Endodermal cell (in vitro differentiated cells): ENCODE measurements around the gene GGPS1. TPM values are rescaled to one million over a fixed set of nuclear protein-coding genes. Genes with fewer than 3 reads are reported as not detected.

Source experiments
- DNase-seq: peaks from one replicate; pipeline ENCODE4 v3.0.0-alpha.2; 2017
- H3K27ac ChIP-seq: 2 replicates; pipeline ENCODE4 v1.5.1; 2013; ENCODE audit warnings: mild to moderate bottlenecking, low read depth, low read length, moderate library complexity
- H3K27me3 ChIP-seq: 2 replicates; pipeline ENCODE4 v1.6.1; 2013; ENCODE audit warnings: mild to moderate bottlenecking, low read length, moderate library complexity; ENCODE audit not compliant: insufficient read depth, control insufficient read depth, poor library complexity, severe bottlenecking
- H3K36me3 ChIP-seq: 2 replicates; pipeline ENCODE4 v1.7.0; 2013; ENCODE audit warnings: mild to moderate bottlenecking, low read length, moderate library complexity; ENCODE audit not compliant: control insufficient read depth, insufficient read depth
- H3K4me1 ChIP-seq: one replicate; pipeline ENCODE4 v1.7.0; 2013; ENCODE audit warnings: low read length; ENCODE audit not compliant: control insufficient read depth, insufficient read depth
- H3K4me3 ChIP-seq: 2 replicates; pipeline ENCODE4 v1.5.1; 2013; ENCODE audit warnings: mild to moderate bottlenecking, low read length, moderate library complexity
- H3K9ac ChIP-seq: 2 replicates; pipeline ENCODE4 v1.6.1; 2013; ENCODE audit warnings: mild to moderate bottlenecking, low read length, moderate library complexity; ENCODE audit not compliant: poor library complexity, severe bottlenecking; ENCODE audit errors: extremely low read depth
- H3K9me3 ChIP-seq: 2 replicates; pipeline ENCODE4 v1.6.1; 2013; ENCODE audit warnings: mild to moderate bottlenecking, low read length, moderate library complexity; ENCODE audit not compliant: control insufficient read depth
- H3K27ac Mint-ChIP-seq: 2 replicates; pipeline ENCODE4 v1.8.0; 2020; ENCODE audit warnings: mixed read lengths
- H3K27me3 Mint-ChIP-seq: 2 replicates; pipeline ENCODE4 v1.8.0; 2021; ENCODE audit warnings: mild to moderate bottlenecking, mixed read lengths; ENCODE audit not compliant: insufficient read depth
- H3K36me3 Mint-ChIP-seq: 2 replicates; pipeline ENCODE4 v1.8.0; 2020; ENCODE audit warnings: low read depth, mixed read lengths
- H3K4me1 Mint-ChIP-seq: 2 replicates; pipeline ENCODE4 v1.8.0; 2020; ENCODE audit warnings: mixed read lengths
- H3K4me3 Mint-ChIP-seq: 2 replicates; pipeline ENCODE4 v1.8.0; 2020; ENCODE audit warnings: mild to moderate bottlenecking, moderate library complexity, mixed read lengths
- H3K9me3 Mint-ChIP-seq: 2 replicates; pipeline ENCODE4 v1.8.0; 2020; ENCODE audit warnings: mild to moderate bottlenecking, mixed read lengths
- CTCF ChIP-seq: fragments of 200-600 bp; sonication (generic); conservative IDR thresholded peaks from 2 replicates; pipeline ENCODE4 v1.5.0; 2021; ENCODE audit warnings: antibody characterized with exemption, mild to moderate bottlenecking
- WGBS, 2 experiments: methylation state at CpG; one replicate each; pipeline versions ENCODE4 v1.1.5 to v1.1.7; 2013; ENCODE audit warnings: missing lambda C conversion rate in 2 of 2, mixed read lengths in 1 of 2; ENCODE audit not compliant: insufficient coverage in 1 of 2, insufficient read length in 1 of 2; 5-methylcytosine and 5-hydroxymethylcytosine counted together
- total RNA-seq, 2 donors: library from RNA; stranded (reverse); fragmentation: NEBNext Ultra II Directional in 1 of 2; extraction: Animal tissue kit (Norgen Biotek cat#: 25700) in 1 of 2; gene quantifications; 2 replicates in 1 of 2; 3 replicates in 1 of 2; pipeline ENCODE4 v1.2.1, GENCODE V29; 2021

The GGPS1 gene
- total RNA-seq, 2 donors from 2014 or later = 56.3 to 64.6 TPM

GRCh38 chr1:235336903-235337302, 8.5 kb downstream of the GGPS1 start:
- Histone ChIP-seq H3K9me3 (no peaks in the 10 kb centered on the region), H3K4me3 (no peak overlapping the region), H3K27me3 (no peaks in the 10 kb centered on the region), H3K4me1 (no peaks in the 10 kb centered on the region), H3K36me3 (peaks cover 43% of the 10 kb centered on the region), H3K27ac (no peak overlapping the region), H3K9ac (no peak overlapping the region)
- Mint-ChIP-seq H3K27ac (no peak overlapping the region), H3K4me3 (no peak overlapping the region), H3K36me3 (peaks cover 41% of the 10 kb centered on the region), H3K27me3 (no peaks in the 10 kb centered on the region), H3K4me1 (peaks cover 3% of the 10 kb centered on the region), H3K9me3 (no peaks in the 10 kb centered on the region)
- TF ChIP-seq CTCF = no peak
- no peak for DNase-seq
- 89 to 97% methylated on average over 4 of the region's 4 CpGs for WGBS, 2 experiments

GRCh38 chr1:235339746-235340145, 11.4 kb downstream of the GGPS1 start:
- H3K27me3 Mint-ChIP-seq = no peaks in the 10 kb centered on the region
- H3K27ac Mint-ChIP-seq = peak overlapping the region; percentile 45
- TF ChIP-seq CTCF = no peak
- Histone ChIP-seq H3K4me3 (no peak overlapping the region), H3K27ac (no peak overlapping the region), H3K9ac (no peak overlapping the region), H3K27me3 (no peaks in the 10 kb centered on the region), H3K36me3 (peaks cover 63% of the 10 kb centered on the region), H3K4me1 (no peaks in the 10 kb centered on the region), H3K9me3 (no peaks in the 10 kb centered on the region)
- DNase-seq = no peak
- H3K4me3 Mint-ChIP-seq = no peak overlapping the region
- peaks cover 59% of the 10 kb centered on the region for H3K36me3 Mint-ChIP-seq
- no peaks in the 10 kb centered on the region for H3K4me1 Mint-ChIP-seq
- H3K9me3 Mint-ChIP-seq = peaks cover 2% of the 10 kb centered on the region
- 82 to 91% methylated on average over 5 to 7 of the region's 8 CpGs for WGBS, 2 experiments

GRCh38 chr1:235341334-235341733, 13.0 kb downstream of the GGPS1 start:
- WGBS, 2 experiments = 93 to 100% methylated on average over 1 of the region's 1 CpG
- no peak overlapping the region for H3K27ac ChIP-seq
- Mint-ChIP-seq H3K4me1 (no peaks in the 10 kb centered on the region), H3K36me3 (peaks cover 60% of the 10 kb centered on the region), H3K27ac (no peak overlapping the region), H3K9me3 (peaks cover 2% of the 10 kb centered on the region), H3K4me3 (no peak overlapping the region), H3K27me3 (no peaks in the 10 kb centered on the region)
- H3K36me3 ChIP-seq = peaks cover 53% of the 10 kb centered on the region
- H3K4me1 ChIP-seq = no peaks in the 10 kb centered on the region
- no peaks in the 10 kb centered on the region for H3K9me3 ChIP-seq
- H3K4me3 ChIP-seq = no peak overlapping the region
- no peak for TF ChIP-seq CTCF
- no peak overlapping the region for H3K9ac ChIP-seq
- H3K27me3 ChIP-seq = no peaks in the 10 kb centered on the region
- DNase-seq = no peak
